Measurements from ENCODE around the gene ACSS1.

DNA sequence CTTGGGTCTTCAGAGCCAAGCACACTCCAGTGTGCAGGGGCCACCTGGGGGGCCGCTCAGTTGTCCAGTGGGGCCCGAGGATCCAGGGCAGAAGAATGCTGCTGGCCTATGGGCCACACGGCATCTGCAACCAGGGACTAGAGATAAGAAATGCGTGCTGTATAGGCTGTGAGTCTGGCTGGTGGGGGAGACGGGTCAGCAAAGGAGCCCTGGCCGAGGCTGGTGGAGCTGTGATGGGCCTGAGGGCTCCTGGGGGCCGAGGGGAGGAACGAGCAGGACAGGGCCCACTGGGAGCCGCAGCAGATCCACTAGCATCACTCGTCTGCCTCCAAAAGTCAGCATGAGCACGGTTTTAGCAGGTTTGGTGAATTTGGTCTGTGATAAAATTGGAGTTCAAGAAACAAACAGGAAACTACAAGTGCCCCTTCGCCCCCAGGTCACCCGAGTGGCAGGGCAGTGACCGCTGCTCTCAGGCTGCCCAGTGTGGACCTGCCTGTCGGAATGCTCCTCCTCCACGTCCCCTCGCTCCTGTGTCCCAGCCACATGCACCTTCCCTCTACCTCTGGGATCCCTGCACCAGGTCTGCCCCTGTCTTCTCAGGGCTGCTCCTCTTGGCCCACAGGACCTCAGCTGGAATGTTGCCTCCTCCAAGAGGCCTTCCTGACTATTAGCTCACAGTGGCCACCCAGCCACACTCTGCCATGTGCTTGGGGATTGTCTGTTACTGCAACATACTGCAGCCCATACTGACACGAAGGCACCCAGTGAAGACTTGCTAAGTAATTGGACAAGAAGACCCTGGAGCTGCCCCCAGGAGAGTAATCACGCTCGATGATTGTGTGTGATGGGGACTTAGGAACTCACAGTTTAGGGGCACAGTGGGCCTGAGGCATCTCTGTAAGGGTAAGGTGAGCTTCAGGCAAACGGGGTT is 10.9 kb downstream of the ACSS1 start:
- TF ChIP-seq HDGF (IDR thresholded peaks at IDR 0.05; ENCODE audit: borderline replicate concordance), result no peak
- TF ChIP-seq SUZ12 (IDR thresholded peaks at IDR 0.05), result no peak
- no peak for TF ChIP-seq SP1 (IDR thresholded peaks at IDR 0.05)
- TF ChIP-seq BHLHE40 (IDR thresholded peaks at IDR 0.05; ENCODE audit: borderline replicate concordance), result no peak

Measured in HEK293T (cell line).